Neuronal stem cell (in vitro differentiated cells): Measurements from ENCODE around the gene MANBA.

Experiments
- DNase-seq: peaks from one replicate; pipeline ENCODE4 v3.0.0-alpha.2; 2013; ENCODE audit warnings: low spot score
- H2AFZ ChIP-seq: one replicate; pipeline ENCODE4 v1.6.1; 2013; ENCODE audit warnings: mild to moderate bottlenecking, low read length, inconsistent platforms
- H2AK5ac ChIP-seq: 2 replicates; pipeline ENCODE4 v1.6.1; 2013; ENCODE audit warnings: low read depth, mild to moderate bottlenecking, inconsistent platforms, low read length, moderate library complexity, mixed read lengths
- H2BK120ac ChIP-seq: 2 replicates; pipeline ENCODE4 v1.6.1; 2013; ENCODE audit warnings: low read depth, mild to moderate bottlenecking, inconsistent platforms, low read length, moderate library complexity, mixed read lengths
- H2BK12ac ChIP-seq: one replicate; pipeline ENCODE4 v1.6.1; 2013; ENCODE audit warnings: low read length, inconsistent platforms
- H2BK15ac ChIP-seq: 2 replicates; pipeline ENCODE4 v1.6.1; 2013; ENCODE audit warnings: mild to moderate bottlenecking, low read length, inconsistent platforms, mixed read lengths
- H2BK5ac ChIP-seq: one replicate; pipeline ENCODE4 v1.6.1; 2013; ENCODE audit warnings: inconsistent platforms, mild to moderate bottlenecking, low read length, moderate library complexity
- H3K14ac ChIP-seq: one replicate; pipeline ENCODE4 v1.6.1; 2013; ENCODE audit warnings: low read length, inconsistent platforms
- H3K18ac ChIP-seq: 2 replicates; pipeline ENCODE4 v1.6.1; 2013; ENCODE audit warnings: low read length, inconsistent platforms
- H3K23ac ChIP-seq: 2 replicates; pipeline ENCODE4 v1.6.1; 2013; ENCODE audit warnings: low read depth, mild to moderate bottlenecking, mixed read lengths, low read length, inconsistent platforms; ENCODE audit not compliant: poor library complexity
- H3K27ac ChIP-seq: replicated peaks from 3 replicates; pipeline ENCODE4 v1.5.1; 2013; ENCODE audit warnings: low read length, inconsistent platforms
- H3K27me3 ChIP-seq, 3 experiments: 2 replicates each; pipeline ENCODE4 v1.6.1; 2013; ENCODE audit warnings: low read length in 3 of 3, mild to moderate bottlenecking in 2 of 3, inconsistent platforms in 1 of 3, low read depth in 1 of 3, mixed read lengths in 1 of 3, moderate library complexity in 1 of 3; ENCODE audit not compliant: control insufficient read depth in 3 of 3, insufficient read depth in 3 of 3
- H3K36me3 ChIP-seq, 2 donors: replicated peaks in 1 of 2; 2 replicates each; pipeline ENCODE4 v1.6.1; 2013; ENCODE audit warnings: low read length in 2 of 2; ENCODE audit not compliant: control insufficient read depth in 2 of 2, insufficient read depth in 2 of 2
- H3K4ac ChIP-seq: 2 replicates; pipeline ENCODE4 v1.6.1; 2013; ENCODE audit warnings: inconsistent platforms, mild to moderate bottlenecking, low read length, moderate library complexity
- H3K4me1 ChIP-seq, 2 donors: 1 replicate in 1 of 2; 2 replicates in 1 of 2; pipeline ENCODE4 v1.6.1; 2013; ENCODE audit warnings: low read length in 2 of 2, low read depth in 1 of 2; ENCODE audit not compliant: control insufficient read depth in 2 of 2, insufficient read depth in 1 of 2
- H3K4me2 ChIP-seq: one replicate; pipeline ENCODE4 v1.6.1; 2013; ENCODE audit warnings: mild to moderate bottlenecking, low read length, inconsistent platforms; ENCODE audit not compliant: insufficient read depth, poor library complexity, severe bottlenecking
- H3K4me3 ChIP-seq, 2 donors: 2 replicates each; pipeline ENCODE4 v1.5.1; 2013; ENCODE audit warnings: low read length in 2 of 2, mild to moderate bottlenecking in 2 of 2, inconsistent platforms in 1 of 2, moderate library complexity in 1 of 2
- H3K79me1 ChIP-seq: one replicate; pipeline ENCODE4 v1.6.1; 2013; ENCODE audit warnings: low read depth, mild to moderate bottlenecking, inconsistent platforms, low read length, moderate library complexity
- H3K9ac ChIP-seq: one replicate; pipeline ENCODE4 v1.6.1; 2013; ENCODE audit warnings: mild to moderate bottlenecking, low read depth, low read length, inconsistent platforms; ENCODE audit not compliant: poor library complexity
- H3K9me3 ChIP-seq, 2 donors: replicated peaks in 1 of 2; 2 replicates each; pipeline versions ENCODE3 to v1.6.1; 2013; ENCODE audit warnings: low read length in 2 of 2, mild to moderate bottlenecking in 2 of 2, inconsistent platforms in 1 of 2, low read depth in 1 of 2, mixed read lengths in 1 of 2, moderate library complexity in 1 of 2; ENCODE audit not compliant: control insufficient read depth in 2 of 2, insufficient read depth in 1 of 2
- H4K8ac ChIP-seq: one replicate; pipeline ENCODE4 v1.6.1; 2013; ENCODE audit warnings: low read depth, mild to moderate bottlenecking, inconsistent platforms, low read length, moderate library complexity
- H4K91ac ChIP-seq: one replicate; pipeline ENCODE4 v1.6.1; 2013; ENCODE audit warnings: low read length, low read depth, mild to moderate bottlenecking, inconsistent platforms; ENCODE audit not compliant: poor library complexity
- WGBS, 2 donors: extraction: QIAGEN DNeasy Blood & Tissue Kit; methylation state at CpG; one replicate each; pipeline ENCODE4 v1.1.7; 2013; ENCODE audit warnings: missing lambda C conversion rate in 2 of 2, mixed read lengths in 1 of 2; ENCODE audit not compliant: insufficient read length in 2 of 2, insufficient replicate concordance in 1 of 2; ENCODE audit errors: extremely low coverage in 2 of 2; 5-methylcytosine and 5-hydroxymethylcytosine counted together

MANBA gene

DNA sequence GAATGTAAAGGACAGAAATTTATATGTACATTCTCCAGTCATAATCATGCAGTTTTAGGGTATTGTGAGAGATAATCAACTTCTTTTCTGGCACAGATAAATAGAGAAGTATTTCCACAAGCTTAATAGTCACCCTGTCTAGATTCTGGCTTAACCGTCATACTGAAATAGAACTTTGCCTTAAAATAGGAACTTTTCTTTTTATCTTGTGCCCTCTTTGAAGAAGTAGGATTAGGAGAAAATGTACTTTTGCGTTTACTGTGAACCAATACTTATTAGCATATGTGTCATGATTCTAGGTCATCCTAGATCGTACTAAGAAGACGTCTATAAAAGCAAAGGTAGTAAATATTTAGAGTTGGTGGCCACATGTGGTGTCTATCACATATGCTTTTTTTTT, 164.2 kb downstream of the MANBA start:
- Histone ChIP-seq H2BK5ac (no peak overlapping the region), H3K36me3 (peaks cover 0 to 56% of the 10 kb centered on the region in 2 donors), H2AFZ (no peak overlapping the region), H3K9ac (no peak overlapping the region), H2BK12ac (no peak overlapping the region), H2BK15ac (no peak overlapping the region), H3K27me3 (no peaks in the 10 kb centered on the region), H3K27ac (no peak overlapping the region), H3K4ac (no peak overlapping the region), H3K79me1 (no peaks in the 10 kb centered on the region), H3K4me2 (no peak overlapping the region), H3K23ac (no peak overlapping the region), H3K4me1 (peaks cover 0 to 3% of the 10 kb centered on the region in 2 donors), H4K8ac (no peak overlapping the region), H3K4me3 (no peak overlapping the region), H2BK120ac (no peak overlapping the region), H3K18ac (no peak overlapping the region), H2AK5ac (no peak overlapping the region), H3K14ac (no peak overlapping the region), H4K91ac (no peak overlapping the region), H3K9me3 (peaks cover 0 to 4% of the 10 kb centered on the region in 2 donors)
- no peak for DNase-seq
- no CpG with 5 or more reads among the region's 4 CpGs for WGBS, 2 donors

DNA sequence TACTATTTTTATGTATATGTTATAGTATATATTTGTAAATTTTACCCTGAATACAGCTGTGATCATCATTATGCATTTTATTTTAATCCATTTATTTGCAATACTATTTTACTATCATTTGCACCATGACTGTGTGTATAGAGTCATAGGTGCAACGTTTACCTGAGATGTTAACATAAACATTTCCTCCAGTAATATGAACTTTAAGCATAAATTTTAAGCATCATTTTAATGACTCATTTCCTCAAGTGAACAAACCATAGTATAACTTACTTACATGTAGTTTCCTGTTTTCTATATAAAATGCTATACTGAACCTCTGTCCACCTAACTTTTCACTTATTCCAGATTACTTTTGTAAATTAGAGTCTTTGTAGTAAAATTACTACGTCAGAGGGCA, 166.8 kb downstream of the MANBA start:
- peaks cover 0 to 10% of the 10 kb centered on the region in 2 donors for H3K9me3 ChIP-seq
- WGBS, 2 donors, result no CpG with 5 or more reads among the region's 2 CpGs
- H3K27ac ChIP-seq, result no peak overlapping the region
- H2BK5ac ChIP-seq, result no peak overlapping the region
- peaks cover 0 to 47% of the 10 kb centered on the region in 2 donors for H3K36me3 ChIP-seq
- no peak overlapping the region for H3K9ac ChIP-seq
- H3K4ac ChIP-seq, result no peak overlapping the region
- no peak overlapping the region for H3K23ac ChIP-seq
- no peak overlapping the region for H3K4me2 ChIP-seq
- H3K18ac ChIP-seq, result no peak overlapping the region
- no peak overlapping the region for H3K4me3 ChIP-seq
- H2BK15ac ChIP-seq, result no peak overlapping the region
- no peak for DNase-seq
- no peak overlapping the region for H2BK120ac ChIP-seq
- H3K4me1 ChIP-seq, result no peaks in the 10 kb centered on the region
- H4K91ac ChIP-seq, result no peak overlapping the region
- H4K8ac ChIP-seq, result no peak overlapping the region
- no peak overlapping the region for H3K14ac ChIP-seq
- no peaks in the 10 kb centered on the region for H3K79me1 ChIP-seq
- no peak overlapping the region for H2AFZ ChIP-seq
- H2BK12ac ChIP-seq, result no peak overlapping the region
- no peak overlapping the region for H2AK5ac ChIP-seq
- H3K27me3 ChIP-seq, result no peaks in the 10 kb centered on the region

GRCh38 chr4:102593147-102593546, 167.6 kb downstream of the MANBA start:
- Histone ChIP-seq H4K91ac (no peak overlapping the region), H3K4me2 (no peak overlapping the region), H4K8ac (no peak overlapping the region), H3K4me3 (no peak overlapping the region), H2BK120ac (no peak overlapping the region), H3K9ac (no peak overlapping the region), H3K36me3 (peaks cover 0 to 42% of the 10 kb centered on the region in 2 donors), H2BK15ac (no peak overlapping the region), H3K79me1 (no peaks in the 10 kb centered on the region), H3K9me3 (peaks cover 0 to 10% of the 10 kb centered on the region in 2 donors), H2AK5ac (no peak overlapping the region), H3K18ac (no peak overlapping the region), H2BK5ac (no peak overlapping the region), H3K27ac (no peak overlapping the region), H2BK12ac (no peak overlapping the region), H3K4ac (no peak overlapping the region), H2AFZ (no peak overlapping the region), H3K4me1 (no peaks in the 10 kb centered on the region), H3K27me3 (no peaks in the 10 kb centered on the region), H3K23ac (no peak overlapping the region), H3K14ac (no peak overlapping the region)
- DNase-seq, result no peak
- WGBS, 2 donors, result no CpG with 5 or more reads among the region's 7 CpGs

DNA sequence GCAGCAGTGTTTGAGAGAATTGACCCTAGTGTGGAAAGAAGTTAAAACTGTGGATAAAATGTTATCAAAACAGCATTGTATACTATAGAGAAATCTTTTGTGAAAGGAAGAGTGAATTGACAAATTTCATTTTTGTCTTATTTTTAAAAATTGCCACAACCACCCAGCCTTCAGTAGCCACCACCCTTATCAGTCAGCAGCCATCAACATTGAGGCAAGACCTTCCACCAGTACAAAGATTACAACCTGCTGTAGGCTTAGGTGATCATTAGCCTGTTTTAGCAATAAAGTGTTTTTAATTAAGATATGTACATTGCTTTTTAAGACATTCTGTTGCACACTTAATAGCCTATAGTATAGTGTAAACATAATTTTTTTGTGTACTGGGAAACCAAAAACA, 168.5 kb downstream of the MANBA start:
- no peak overlapping the region for H3K14ac ChIP-seq
- H2BK12ac ChIP-seq, result no peak overlapping the region
- H3K4me3 ChIP-seq, result no peak overlapping the region
- H2AK5ac ChIP-seq, result no peak overlapping the region
- no peak for DNase-seq
- H3K18ac ChIP-seq, result no peak overlapping the region
- no peak overlapping the region for H3K9ac ChIP-seq
- H3K27me3 ChIP-seq, result no peaks in the 10 kb centered on the region
- no peak overlapping the region for H2BK120ac ChIP-seq
- peaks cover 0 to 10% of the 10 kb centered on the region in 2 donors for H3K9me3 ChIP-seq
- peaks cover 0 to 35% of the 10 kb centered on the region in 2 donors for H3K36me3 ChIP-seq
- H3K4me1 ChIP-seq, result no peaks in the 10 kb centered on the region
- no peak overlapping the region for H3K27ac ChIP-seq
- no peak overlapping the region for H4K91ac ChIP-seq
- no peak overlapping the region for H4K8ac ChIP-seq
- H3K79me1 ChIP-seq, result no peaks in the 10 kb centered on the region
- no peak overlapping the region for H3K4me2 ChIP-seq
- no peak overlapping the region for H2AFZ ChIP-seq
- H3K4ac ChIP-seq, result no peak overlapping the region
- H2BK5ac ChIP-seq, result no peak overlapping the region
- no peak overlapping the region for H3K23ac ChIP-seq
- H2BK15ac ChIP-seq, result no peak overlapping the region
